HFFc6 (cell line): ENCODE data around the gene SNED1. TPM values are rescaled to one million over a fixed set of nuclear protein-coding genes. Genes with fewer than 3 reads are reported as not detected.

Source experiments
- DNase-seq: peaks from one replicate; pipeline ENCODE4 v3.0.0-alpha.2; 2018
- H3K27ac Mint-ChIP-seq: 2 replicates; pipeline ENCODE4 v1.8.0; 2020; ENCODE audit warnings: mild to moderate bottlenecking, mixed read lengths
- H3K27me3 Mint-ChIP-seq: 2 replicates; pipeline ENCODE4 v1.8.0; 2021; ENCODE audit warnings: mild to moderate bottlenecking, moderate library complexity, mixed read lengths; ENCODE audit not compliant: insufficient read depth
- H3K36me3 Mint-ChIP-seq: 2 replicates; pipeline ENCODE4 v1.8.0; 2021; ENCODE audit warnings: low read depth, mixed read lengths
- H3K4me1 Mint-ChIP-seq: 2 replicates; pipeline ENCODE4 v1.8.0; 2020; ENCODE audit warnings: low read depth, mixed read lengths
- H3K4me3 Mint-ChIP-seq: 2 replicates; pipeline ENCODE4 v1.8.0; 2020; ENCODE audit warnings: mild to moderate bottlenecking, moderate library complexity, mixed read lengths
- H3K9me3 Mint-ChIP-seq: 2 replicates; pipeline ENCODE4 v1.8.0; 2020; ENCODE audit warnings: mild to moderate bottlenecking, mixed read lengths
- total RNA-seq, 6 experiments: library from RNA; stranded (reverse); fragmentation: NEBNext Ultra II Directional; extraction: Animal tissue kit (Norgen Biotek cat#: 25700); gene quantifications; 2 replicates in 1 of 6; 3 replicates in 5 of 6; pipeline ENCODE4 v1.2.3, GENCODE V29; 2021
- TF ChIP-seq, protein P1 (sequence below): fragments of 200-600 bp; sonication (generic); IDR thresholded peaks from 2 replicates; pipeline ENCODE4 v1.5.0; 2021; ENCODE audit warnings: antibody characterized with exemption, mild to moderate bottlenecking

Gene SNED1
- total RNA-seq, 6 experiments from 2014 or later: 1.2 to 2.1 (median 1.6) TPM

DNA sequence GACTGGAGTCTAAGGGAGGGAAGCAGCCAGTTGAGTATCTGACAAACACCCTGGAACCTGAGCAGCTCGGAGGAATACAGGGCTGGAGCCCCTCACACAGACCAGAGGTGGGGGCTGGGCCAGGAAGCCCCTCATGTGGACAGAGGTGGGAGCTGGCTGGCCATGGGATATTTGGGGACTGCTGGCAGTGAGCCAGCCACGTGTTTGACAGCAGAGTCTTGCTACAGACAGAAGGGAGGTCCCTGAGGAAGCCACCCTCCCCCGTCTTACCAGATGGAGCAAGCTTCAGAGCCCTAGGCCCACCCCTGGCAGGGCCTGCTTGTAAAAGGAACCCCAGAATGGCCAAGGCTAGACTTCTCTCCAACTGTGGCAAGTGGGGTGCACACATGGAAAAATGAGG, 107.2 kb downstream of the SNED1 start:
- TF ChIP-seq, protein P1, sequence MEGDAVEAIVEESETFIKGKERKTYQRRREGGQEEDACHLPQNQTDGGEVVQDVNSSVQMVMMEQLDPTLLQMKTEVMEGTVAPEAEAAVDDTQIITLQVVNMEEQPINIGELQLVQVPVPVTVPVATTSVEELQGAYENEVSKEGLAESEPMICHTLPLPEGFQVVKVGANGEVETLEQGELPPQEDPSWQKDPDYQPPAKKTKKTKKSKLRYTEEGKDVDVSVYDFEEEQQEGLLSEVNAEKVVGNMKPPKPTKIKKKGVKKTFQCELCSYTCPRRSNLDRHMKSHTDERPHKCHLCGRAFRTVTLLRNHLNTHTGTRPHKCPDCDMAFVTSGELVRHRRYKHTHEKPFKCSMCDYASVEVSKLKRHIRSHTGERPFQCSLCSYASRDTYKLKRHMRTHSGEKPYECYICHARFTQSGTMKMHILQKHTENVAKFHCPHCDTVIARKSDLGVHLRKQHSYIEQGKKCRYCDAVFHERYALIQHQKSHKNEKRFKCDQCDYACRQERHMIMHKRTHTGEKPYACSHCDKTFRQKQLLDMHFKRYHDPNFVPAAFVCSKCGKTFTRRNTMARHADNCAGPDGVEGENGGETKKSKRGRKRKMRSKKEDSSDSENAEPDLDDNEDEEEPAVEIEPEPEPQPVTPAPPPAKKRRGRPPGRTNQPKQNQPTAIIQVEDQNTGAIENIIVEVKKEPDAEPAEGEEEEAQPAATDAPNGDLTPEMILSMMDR: no peak
- Mint-ChIP-seq H3K9me3 (no peaks in the 10 kb centered on the region), H3K4me1 (peaks cover 6% of the 10 kb centered on the region; the same call in 1 of the 2 replicates), H3K4me3 (no peak overlapping the region), H3K27me3 (no peaks in the 10 kb centered on the region; the same call in 1 of the 2 replicates), H3K36me3 (no peaks in the 10 kb centered on the region), H3K27ac (no peak overlapping the region)
- no peak for DNase-seq

DNA sequence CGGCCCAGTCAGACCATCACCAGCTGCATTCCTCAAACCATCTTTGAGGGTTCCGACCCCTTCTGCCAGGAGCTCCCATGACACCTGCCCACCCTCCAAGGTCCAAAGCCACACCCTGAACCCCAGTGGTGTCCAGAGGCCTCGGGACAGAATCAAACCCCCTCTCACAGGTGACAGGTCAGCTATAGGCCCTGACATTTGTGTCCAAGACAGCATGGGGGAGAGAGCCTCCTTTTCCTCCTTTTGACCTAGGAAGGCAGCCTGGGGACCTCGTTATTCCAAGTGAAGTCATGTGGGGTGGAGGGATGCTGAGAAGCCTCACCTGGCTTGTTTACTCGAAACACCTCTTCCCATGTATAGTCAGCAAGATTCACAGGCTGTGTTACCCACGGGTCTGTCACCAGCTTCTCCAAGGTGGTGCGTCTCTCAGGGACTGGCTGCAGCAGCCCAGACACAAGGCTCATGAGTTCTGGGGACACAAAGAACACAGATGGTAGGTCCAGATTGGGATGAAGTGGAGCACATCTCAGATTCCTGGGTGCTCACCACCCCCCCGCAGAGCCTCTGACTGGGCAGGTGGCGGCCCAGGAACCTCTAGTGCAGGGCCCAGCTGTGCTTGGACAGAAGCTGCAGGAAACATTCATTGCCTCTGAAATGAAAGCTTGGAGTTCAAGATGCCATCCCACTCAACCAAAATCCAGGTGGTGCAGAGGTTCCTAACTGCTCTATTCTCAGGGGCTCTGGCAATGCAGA, 108.8 kb downstream of the SNED1 start:
- Mint-ChIP-seq H3K27ac (no peak overlapping the region), H3K9me3 (no peaks in the 10 kb centered on the region), H3K36me3 (no peaks in the 10 kb centered on the region), H3K4me1 (peaks cover 6% of the 10 kb centered on the region; the same call in 1 of the 2 replicates), H3K27me3 (no peaks in the 10 kb centered on the region; the same call in 1 of the 2 replicates), H3K4me3 (no peak overlapping the region)
- TF ChIP-seq, protein P1: no peak
- no peak for DNase-seq

DNA sequence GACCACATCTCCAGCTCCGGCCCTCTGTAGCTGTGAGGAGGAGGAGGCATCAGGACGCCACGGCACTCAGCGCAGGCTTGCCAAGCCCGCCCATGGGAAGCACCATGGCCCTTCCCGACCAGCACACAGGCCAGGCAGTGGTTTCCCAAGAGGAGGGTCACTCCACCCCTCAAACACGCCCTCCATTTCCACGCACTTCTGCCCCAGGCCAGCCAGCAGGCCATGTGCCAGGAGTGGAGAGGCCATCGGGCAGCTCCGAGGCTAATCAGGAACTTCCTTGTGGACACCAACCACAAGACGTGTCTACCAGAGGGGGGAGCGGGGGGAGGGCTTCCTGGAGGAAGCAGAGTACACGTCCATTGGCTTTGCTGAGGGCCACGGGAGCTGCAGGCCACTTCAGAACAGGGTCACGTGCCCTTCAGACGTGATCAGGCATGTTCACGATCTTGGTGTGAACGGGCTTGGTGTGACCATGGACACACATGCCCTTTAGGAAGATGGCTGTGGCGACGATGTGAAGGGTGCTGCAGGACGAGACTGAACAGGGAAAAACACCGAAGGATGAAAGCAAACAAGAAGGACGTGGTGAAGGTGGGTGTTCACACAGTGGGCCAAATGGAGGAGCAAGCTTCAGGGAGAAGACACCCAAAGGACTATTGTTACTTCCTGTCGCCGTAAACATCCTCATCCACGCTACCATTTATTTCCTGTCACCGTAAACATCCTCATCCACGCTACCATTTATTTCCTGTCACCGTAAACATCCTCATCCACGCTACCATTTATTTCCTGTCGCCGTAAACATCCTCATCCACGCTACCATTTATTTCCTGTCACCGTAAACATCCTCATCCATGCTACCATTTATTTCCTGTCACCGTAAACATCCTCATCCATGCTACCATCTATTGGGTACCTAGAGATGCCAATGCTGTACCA, 110.1 kb downstream of the SNED1 start:
- no peak for DNase-seq
- no peaks in the 10 kb centered on the region for H3K9me3 Mint-ChIP-seq
- TF ChIP-seq, protein P1: no peak
- no peaks in the 10 kb centered on the region for H3K36me3 Mint-ChIP-seq
- H3K4me3 Mint-ChIP-seq: no peak overlapping the region
- H3K4me1 Mint-ChIP-seq: no peaks in the 10 kb centered on the region
- no peak overlapping the region for H3K27ac Mint-ChIP-seq
- H3K27me3 Mint-ChIP-seq: no peaks in the 10 kb centered on the region; the same call in 1 of the 2 replicates

DNA sequence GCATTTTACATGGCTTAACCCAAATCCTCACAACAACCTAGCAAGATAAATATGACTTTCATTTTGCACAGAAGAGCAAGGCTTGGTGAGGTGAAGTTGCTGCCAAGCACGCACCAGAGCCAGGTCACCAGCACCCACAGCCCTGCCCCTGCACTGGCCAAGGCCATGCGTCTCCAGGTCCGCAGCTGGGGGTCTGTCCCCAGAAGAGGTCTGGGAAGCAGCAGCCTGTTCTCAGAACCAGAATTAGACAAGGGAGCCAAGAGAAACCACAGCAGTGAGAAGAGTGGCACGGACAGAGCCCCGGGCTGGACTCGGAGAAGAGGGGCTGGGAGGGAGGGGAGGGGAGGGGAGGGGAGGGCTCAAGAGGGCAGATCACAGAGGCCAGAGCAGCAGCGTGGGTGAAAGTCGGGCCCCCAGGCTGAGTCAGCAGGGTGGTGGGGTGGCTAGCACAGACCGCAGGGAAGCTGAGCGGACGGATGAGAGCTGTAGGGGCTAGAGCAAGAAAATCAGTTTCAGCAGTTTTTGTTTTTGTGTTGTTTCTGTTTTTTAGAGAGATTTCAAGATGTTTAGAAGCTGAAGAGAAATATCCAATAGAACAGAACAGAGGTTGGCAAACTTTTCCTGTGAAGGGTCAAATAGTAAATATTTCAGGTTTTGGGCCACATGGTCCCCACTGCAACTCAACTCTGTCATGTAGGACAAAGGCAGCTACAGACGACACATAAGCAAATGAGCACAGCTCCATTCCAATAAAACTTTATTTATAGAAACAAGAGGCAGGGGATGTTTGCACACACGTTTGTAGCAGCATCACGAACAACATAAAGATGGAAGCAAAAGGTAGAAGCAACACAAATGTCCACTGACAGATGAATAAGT, 111.0 kb downstream of the SNED1 start:
- Mint-ChIP-seq H3K27me3 (no peaks in the 10 kb centered on the region; the same call in 1 of the 2 replicates), H3K9me3 (no peaks in the 10 kb centered on the region), H3K4me1 (no peaks in the 10 kb centered on the region), H3K36me3 (no peaks in the 10 kb centered on the region), H3K4me3 (no peak overlapping the region), H3K27ac (no peak overlapping the region)
- TF ChIP-seq, protein P1: no peak
- DNase-seq: no peak

DNA sequence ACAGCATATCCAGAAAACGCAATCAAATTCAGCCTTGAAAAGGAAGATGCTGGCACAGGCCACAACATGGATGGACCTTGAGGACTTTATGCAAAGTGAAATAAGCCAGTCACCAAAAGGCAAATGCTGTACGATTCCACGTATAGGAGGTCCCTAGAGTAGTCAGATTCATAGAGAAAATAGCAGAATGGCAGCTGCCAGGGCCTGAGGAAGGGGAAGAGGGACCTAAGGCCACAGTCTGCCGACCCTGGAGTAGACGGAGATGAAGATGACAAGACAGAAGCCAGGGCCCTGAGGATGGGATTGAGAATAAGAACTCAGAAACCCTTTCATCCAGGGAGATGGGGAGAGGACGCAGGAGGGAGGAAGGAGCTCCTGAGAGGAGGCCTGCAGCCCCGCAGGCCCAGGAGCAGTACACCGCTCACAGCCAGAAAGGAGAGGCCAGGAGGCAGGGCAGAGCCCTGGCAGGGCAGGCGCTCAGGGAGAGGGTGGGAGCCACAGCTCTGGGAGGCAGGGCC, 111.7 kb downstream of the SNED1 start:
- Mint-ChIP-seq H3K27me3 (no peaks in the 10 kb centered on the region; the same call in 1 of the 2 replicates), H3K4me1 (no peaks in the 10 kb centered on the region), H3K4me3 (no peak overlapping the region), H3K36me3 (no peaks in the 10 kb centered on the region), H3K27ac (no peak overlapping the region), H3K9me3 (no peaks in the 10 kb centered on the region)
- DNase-seq: no peak
- TF ChIP-seq, protein P1: no peak
